SK-MEL-5 (cell line): ENCODE measurements around the gene MPP4. TPM values are rescaled to one million over a fixed set of nuclear protein-coding genes. Genes with fewer than 3 reads are reported as not detected.

ENCODE experiments used
- DNase-seq: peaks from one replicate; pipeline ENCODE4 v3.0.0-alpha.2; 2016; ENCODE audit warnings: low read depth, low spot score
- in situ Hi-C: cut with HindIII; loops from 2 replicates; pipeline ENCODE4 v1.10.0; 2016; ENCODE audit warnings: low sequenced_read_pairs, high pct_unique_total_duplicates, low pct_unique_long_range_greater_than_20kb
- total RNA-seq: library from RNA; depleted of rRNA; stranded (reverse); fragments of >200 nt; shearing (Covaris generic); gene quantifications from 2 replicates; pipeline ENCODE4 v1.2.3, GENCODE V29; 2014

Gene MPP4
- total RNA-seq, 1 experiment from 2014 or later = 0.11 TPM

GRCh38 chr2:201642579-201643215 is 55.7 kb downstream of the MPP4 start:
- peak; percentile 71 for DNase-seq
- in situ Hi-C loops = no loop called here

DNA sequence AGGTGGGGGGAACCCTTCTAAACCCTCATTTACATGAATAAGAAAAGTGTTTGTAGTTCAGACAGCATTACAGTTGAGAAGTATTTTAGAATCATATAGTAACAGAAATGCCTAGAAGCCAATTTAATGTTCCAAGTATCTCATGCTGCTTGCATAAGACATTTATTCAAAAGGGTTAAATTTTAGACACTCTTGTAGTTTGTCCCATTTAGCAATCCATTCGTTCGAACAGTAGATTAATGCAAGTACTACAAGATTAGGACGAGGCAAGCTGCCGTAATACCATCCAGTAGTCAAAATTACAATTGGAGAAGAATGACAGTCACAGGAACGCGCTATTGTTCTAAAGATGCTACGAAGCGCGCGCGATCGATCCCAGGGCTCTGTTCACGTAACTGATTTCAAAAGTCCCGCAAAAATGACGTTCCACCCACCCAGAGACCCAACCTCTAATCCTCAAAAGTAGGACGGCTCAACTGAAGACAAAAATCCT is 56.3 kb downstream of the MPP4 start:
- in situ Hi-C loops = no loop called here
- no peak for DNase-seq

- DNase-seq = no peak
- in situ Hi-C loops = no loop called here
These were observed 59.2 kb downstream of the MPP4 start for GRCh38 chr2:201639205-201639604.

- DNase-seq = no peak
- in situ Hi-C loops = no loop called here
These were observed 60.1 kb downstream of the MPP4 start for GRCh38 chr2:201638326-201638725.

GRCh38 chr2:201633661-201634249 is 64.7 kb downstream of the MPP4 start:
- in situ Hi-C loops = no loop called here
- no peak for DNase-seq

DNA sequence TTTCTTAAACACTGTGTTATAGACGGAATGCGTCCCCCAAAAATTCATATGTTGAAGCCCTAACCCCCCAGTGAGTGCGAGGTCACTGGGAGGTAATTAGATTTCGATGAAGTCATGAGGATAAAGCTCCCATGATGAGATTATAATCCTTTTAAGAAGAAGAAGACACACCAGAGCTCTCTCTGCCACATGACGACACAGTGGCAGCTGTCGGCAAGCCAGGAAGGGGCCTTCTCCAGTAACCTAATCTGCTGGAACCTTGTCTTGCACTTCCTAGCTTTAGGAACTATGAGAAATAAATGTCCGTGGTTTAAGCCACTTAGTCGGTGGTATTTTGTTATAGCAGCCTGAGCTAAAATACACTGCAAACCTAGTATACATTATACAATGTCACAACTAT is 67.4 kb downstream of the MPP4 start:
- DNase-seq = no peak
- in situ Hi-C loops = no loop called here

GRCh38 chr2:201630577-201630976 is 67.9 kb downstream of the MPP4 start:
- in situ Hi-C loops = no loop called here
- DNase-seq = no peak

- DNase-seq = no peak
- in situ Hi-C loops = no loop called here
These were observed 69.9 kb downstream of the MPP4 start for GRCh38 chr2:201628545-201628944.

DNA sequence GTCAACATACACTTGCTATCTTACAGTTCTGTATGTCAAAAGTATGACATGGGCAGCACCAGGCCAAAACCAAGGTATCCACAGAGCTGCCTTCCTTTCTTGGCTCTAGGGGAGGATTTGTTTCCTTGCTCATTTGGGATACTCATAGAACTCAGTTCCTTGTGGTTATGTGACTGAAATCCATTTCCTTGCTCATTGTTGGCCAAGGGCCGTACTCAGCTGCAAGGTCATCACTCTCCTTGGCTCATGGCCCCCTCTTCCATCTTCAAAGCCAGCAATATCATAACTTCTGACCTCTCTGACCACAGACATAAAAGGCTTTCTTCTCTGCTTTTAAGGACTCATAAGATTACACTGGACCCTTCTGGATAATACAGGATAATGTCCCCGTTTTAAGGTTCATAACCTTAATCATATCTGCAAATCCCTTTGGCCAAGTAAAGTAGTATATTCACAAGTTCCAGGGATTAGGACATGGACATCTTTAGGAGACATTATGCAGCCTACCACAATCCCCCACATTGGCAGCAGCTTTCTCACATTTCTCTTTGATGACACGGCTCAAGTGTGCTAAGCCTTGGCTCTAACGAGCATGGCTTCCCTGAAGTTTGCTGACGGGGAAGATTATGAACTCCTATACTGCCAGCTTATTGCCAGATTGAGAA is 76.0 kb downstream of the MPP4 start:
- DNase-seq = no peak
- in situ Hi-C loops = no loop called here

DNA sequence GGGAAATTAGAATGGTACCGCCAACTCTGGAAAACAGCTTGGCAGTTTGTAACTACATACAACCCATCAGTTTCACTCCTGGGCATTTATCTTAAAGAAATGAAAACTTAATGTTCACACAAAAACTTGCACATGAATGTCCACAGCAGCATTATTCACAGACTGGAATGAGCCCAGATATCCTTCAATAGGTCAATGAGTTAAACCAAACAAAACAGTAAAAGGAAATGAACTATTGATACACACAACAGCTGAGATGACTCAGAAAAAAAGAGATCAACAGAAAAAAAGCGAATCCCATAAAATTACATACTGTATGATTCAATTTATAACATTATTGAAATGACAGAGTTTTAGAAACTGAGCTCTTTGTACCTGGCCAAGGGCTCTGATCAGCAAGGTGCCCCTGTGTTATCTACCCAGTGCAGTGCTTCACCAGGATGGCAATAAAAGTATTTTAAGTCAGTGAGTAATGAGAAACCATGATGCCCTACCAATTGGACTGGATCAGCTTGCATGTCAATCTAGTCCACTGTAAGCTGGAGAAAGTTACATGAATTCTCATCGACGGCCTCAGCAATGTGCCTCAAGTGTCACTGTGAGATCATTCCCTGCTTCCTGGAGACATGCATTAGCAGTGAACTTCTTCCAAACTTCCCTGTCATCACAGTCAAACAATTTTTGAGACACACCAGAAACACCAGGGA is 77.0 kb downstream of the MPP4 start:
- in situ Hi-C loops = no loop called here
- DNase-seq = no peak

DNA sequence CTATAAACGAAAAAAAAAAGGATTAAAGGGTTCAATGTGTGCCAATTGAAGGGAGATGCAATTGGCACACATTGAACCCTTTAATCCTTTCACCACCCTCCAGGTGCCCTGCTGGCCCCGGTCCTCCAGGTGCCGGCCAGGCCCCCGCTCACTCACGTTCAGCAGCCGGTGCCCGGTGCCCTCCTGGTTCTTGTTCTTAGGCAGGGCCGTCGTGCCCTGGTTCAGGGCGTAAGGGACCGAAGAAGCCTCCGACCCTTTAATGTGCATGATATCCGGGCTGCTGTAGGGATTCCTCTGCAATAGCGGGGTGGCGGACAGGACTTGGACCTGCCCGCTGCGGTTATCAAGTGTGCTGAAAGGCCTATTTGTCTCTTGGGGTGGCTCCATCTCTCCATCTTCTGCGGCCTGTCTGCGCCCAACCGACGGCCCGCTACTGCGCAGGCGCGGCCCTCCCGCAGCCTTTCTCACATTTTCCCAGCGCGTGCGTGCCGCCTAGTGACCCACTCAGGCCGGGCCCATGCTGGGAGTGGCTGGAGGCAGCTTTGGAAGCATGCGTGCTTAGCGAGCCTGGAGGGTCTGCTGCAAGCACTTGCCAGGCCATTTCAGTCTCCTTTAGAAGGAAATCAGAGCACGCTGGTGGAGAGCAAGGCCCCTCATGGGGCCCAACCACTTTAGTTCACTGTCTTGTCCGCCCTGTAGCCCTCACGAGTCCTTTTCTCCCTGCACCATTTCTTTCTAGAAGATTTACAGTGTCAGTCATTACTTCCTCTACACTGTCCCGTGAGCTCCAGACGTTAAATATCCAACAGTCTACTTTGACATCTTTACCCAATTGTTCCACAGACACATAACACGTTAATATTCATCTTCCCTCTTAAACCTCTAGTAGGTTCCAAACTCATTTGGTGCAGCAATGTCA is 79.4 kb downstream of the MPP4 start:
- DNase-seq = peak; percentile 82
- in situ Hi-C loops = no loop called here

DNA sequence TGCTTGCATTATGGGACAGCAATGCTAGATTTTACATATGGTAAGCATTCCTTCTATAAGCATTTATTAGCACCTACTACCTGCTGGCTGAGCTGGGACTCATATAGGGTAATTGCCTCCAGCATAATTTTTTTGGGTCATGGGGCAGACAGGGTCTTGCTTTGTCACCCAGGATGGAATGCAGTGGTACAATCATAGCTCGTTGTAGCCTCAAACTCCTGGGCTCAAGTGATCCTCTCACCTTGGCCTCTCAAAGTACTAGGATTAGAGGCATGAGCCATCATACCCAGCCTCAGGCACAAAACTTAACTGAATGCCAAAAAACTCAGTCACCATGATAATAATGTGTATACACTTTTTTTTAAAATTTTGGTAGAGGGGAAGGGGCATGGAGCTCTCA is 90.4 kb downstream of the MPP4 start:
- DNase-seq = no peak
- in situ Hi-C loops = no loop called here

GRCh38 chr2:201607568-201607967 is 90.9 kb downstream of the MPP4 start:
- DNase-seq = no peak
- in situ Hi-C loops = no loop called here

DNA sequence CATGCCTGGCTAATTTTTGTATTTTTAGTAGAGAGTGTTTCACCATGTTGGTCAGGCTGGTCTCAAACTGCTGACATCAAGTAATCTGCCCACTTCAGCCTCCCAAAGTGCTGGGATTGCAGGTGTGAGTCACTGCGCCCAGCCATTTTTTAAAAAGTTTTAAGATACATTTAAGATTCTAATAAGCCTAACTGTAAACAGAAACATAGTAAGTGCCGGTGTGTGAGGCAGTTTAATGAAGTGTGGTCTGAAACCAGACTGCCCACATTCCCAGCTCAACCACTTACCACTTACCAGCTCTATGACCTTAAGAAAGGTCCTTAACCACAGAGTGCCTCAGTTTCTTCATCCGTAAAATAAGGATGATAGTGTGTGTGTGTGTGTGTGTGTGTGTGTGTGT is 97.5 kb downstream of the MPP4 start:
- in situ Hi-C loops = no loop called here
- DNase-seq = no peak

DNA sequence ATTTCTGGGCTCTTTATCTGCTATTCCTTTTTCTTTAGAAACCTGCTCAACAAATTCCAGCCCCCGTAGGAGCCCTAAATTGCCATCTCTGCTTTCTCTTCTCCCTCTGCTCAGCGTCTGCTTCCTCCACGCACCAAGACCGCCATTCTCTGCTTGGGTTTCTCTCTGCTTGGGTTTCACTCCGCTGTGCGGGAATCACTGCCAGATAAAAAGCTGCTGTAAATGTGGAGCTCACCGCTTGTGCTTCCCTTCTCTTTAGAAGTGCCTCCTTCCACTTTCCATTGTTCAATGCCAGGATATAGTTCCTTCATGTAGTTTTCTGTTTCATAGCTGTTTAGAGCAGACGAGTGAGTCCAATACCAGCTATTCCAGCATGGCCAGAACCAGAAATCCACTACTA is 101.0 kb downstream of the MPP4 start:
- in situ Hi-C loops = no loop called here
- no peak for DNase-seq
